Peyer's patch (tissue), 4 donors: ENCODE results near the gene ABHD2. TPM values are rescaled to one million over a fixed set of nuclear protein-coding genes. Genes with fewer than 3 reads are reported as not detected.

ENCODE experiments used
- DNase-seq, 3 donors: peaks; one replicate each; pipeline ENCODE4 v3.0.0-alpha.2; 2017 to 2019
- H3K27ac ChIP-seq, 4 donors: fragments of 200-600 bp; sonication (generic); one replicate each; pipeline ENCODE4 v1.5.1; 2016 to 2019
- H3K27me3 ChIP-seq, 2 donors: fragments of 200-600 bp; sonication (generic); one replicate each; pipeline ENCODE4 v1.5.1; 2019
- H3K36me3 ChIP-seq, 3 donors: fragments of 200-600 bp; sonication (generic); one replicate each; pipeline ENCODE4 v1.5.1; 2016 to 2019
- H3K4me1 ChIP-seq, 4 donors: fragments of 200-600 bp; sonication (generic); one replicate each; pipeline ENCODE4 v1.5.1; 2016 to 2019
- H3K4me3 ChIP-seq, 4 donors: fragments of 200-600 bp; sonication (generic); 1 replicate in 3 of 4; 2 replicates in 1 of 4; pipeline ENCODE4 v1.5.1; 2016 to 2019; ENCODE audit warnings: mild to moderate bottlenecking in 1 of 4
- H3K9me3 ChIP-seq, 4 donors: fragments of 200-600 bp; sonication (generic); one replicate each; pipeline ENCODE4 v1.5.1; 2016 to 2019; ENCODE audit warnings: mild to moderate bottlenecking in 1 of 4
- POLR2A ChIP-seq, 2 donors: fragments of 450-650 bp; IDR thresholded peaks; one replicate each; pipeline ENCODE4 v1.5.1; 2017; ENCODE audit warnings: antibody characterized with exemption in 2 of 2, mild to moderate bottlenecking in 2 of 2, moderate library complexity in 2 of 2
- total RNA-seq, 4 donors: library from RNA; depleted of rRNA; stranded (reverse); fragments of >200 nt; gene quantifications; one replicate each; pipeline ENCODE4 v1.1.0, GENCODE V29; 2016
- TF ChIP-seq, protein P1 (sequence below), 6 experiments: fragments of 450-650 bp in 4 of 6; fragments of 200-600 bp in 2 of 6; sonication (generic) in 1 of 6; IDR thresholded peaks; one replicate each; pipeline ENCODE4 v1.5.1; 2017 to 2019; ENCODE audit warnings: antibody characterized with exemption in 6 of 6, mild to moderate bottlenecking in 3 of 6, moderate library complexity in 1 of 6

Gene ABHD2
- total RNA-seq, 4 donors from 2014 or later = 75.9 to 190 (median 121) TPM

DNA sequence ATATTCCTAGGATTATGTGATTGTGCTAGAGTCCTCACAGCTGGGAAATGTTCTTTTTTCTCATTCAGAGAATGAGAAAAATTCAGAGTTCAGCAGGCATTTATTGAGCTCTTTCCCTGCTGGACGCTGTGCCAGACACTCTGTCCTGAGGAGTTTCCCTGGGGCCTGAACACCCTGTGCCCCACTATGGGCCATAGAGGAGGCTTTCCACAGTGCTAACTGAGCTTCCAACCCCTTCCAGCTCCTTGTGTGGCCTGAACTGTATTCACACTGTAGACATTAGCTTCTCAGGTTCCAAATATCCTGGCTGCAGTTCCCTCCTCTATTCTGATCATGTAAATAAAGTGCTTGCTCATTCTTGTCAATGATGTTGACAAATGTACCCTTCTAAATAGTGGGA lies 10.0 kb downstream of the ABHD2 start:
- TF ChIP-seq, protein P1, sequence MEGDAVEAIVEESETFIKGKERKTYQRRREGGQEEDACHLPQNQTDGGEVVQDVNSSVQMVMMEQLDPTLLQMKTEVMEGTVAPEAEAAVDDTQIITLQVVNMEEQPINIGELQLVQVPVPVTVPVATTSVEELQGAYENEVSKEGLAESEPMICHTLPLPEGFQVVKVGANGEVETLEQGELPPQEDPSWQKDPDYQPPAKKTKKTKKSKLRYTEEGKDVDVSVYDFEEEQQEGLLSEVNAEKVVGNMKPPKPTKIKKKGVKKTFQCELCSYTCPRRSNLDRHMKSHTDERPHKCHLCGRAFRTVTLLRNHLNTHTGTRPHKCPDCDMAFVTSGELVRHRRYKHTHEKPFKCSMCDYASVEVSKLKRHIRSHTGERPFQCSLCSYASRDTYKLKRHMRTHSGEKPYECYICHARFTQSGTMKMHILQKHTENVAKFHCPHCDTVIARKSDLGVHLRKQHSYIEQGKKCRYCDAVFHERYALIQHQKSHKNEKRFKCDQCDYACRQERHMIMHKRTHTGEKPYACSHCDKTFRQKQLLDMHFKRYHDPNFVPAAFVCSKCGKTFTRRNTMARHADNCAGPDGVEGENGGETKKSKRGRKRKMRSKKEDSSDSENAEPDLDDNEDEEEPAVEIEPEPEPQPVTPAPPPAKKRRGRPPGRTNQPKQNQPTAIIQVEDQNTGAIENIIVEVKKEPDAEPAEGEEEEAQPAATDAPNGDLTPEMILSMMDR (IDR thresholded peaks at IDR 0.05) = no peak
- TF ChIP-seq POLR2A (IDR thresholded peaks at IDR 0.05) = no peak
- peak overlapping the region in 1 of 4 donors; percentile 22 for H3K27ac ChIP-seq
- no peak overlapping the region for H3K4me3 ChIP-seq
- no peaks in the 10 kb centered on the region for H3K36me3 ChIP-seq
- H3K27me3 ChIP-seq = no peaks in the 10 kb centered on the region
- H3K9me3 ChIP-seq = no peaks in the 10 kb centered on the region
- no peak for DNase-seq
- H3K4me1 ChIP-seq = peaks cover 0 to 43% (median 0%) of the 10 kb centered on the region in 4 donors

DNA sequence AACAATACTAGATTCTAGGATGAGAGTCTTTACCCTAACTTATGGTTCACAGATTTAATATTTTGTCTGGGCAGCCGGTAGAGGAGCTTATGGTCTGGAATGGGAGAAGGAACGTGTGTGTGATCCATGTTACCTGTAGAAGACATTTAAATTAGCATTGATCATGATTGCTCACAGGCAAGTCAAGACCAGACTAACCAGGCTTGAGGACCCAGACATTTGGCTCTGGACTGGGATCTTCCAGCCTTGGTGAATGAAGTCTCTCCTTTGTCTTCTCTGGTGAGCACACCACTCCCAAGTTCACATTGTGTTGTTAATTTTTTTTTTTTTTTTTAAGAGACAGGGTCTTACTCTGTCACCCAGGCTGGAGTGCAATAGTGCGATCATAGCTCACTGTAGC lies 11.7 kb downstream of the ABHD2 start:
- no peak for TF ChIP-seq POLR2A (IDR thresholded peaks at IDR 0.05)
- TF ChIP-seq, protein P1 (IDR thresholded peaks at IDR 0.05) = no peak
- peaks cover 0 to 9% (median 0%) of the 10 kb centered on the region in 3 donors for H3K36me3 ChIP-seq
- no peaks in the 10 kb centered on the region for H3K27me3 ChIP-seq
- no peaks in the 10 kb centered on the region for H3K9me3 ChIP-seq
- H3K4me1 ChIP-seq = peaks cover 0 to 28% (median 0%) of the 10 kb centered on the region in 4 donors
- DNase-seq = no peak
- H3K27ac ChIP-seq = no peak overlapping the region
- H3K4me3 ChIP-seq = no peak overlapping the region

DNA sequence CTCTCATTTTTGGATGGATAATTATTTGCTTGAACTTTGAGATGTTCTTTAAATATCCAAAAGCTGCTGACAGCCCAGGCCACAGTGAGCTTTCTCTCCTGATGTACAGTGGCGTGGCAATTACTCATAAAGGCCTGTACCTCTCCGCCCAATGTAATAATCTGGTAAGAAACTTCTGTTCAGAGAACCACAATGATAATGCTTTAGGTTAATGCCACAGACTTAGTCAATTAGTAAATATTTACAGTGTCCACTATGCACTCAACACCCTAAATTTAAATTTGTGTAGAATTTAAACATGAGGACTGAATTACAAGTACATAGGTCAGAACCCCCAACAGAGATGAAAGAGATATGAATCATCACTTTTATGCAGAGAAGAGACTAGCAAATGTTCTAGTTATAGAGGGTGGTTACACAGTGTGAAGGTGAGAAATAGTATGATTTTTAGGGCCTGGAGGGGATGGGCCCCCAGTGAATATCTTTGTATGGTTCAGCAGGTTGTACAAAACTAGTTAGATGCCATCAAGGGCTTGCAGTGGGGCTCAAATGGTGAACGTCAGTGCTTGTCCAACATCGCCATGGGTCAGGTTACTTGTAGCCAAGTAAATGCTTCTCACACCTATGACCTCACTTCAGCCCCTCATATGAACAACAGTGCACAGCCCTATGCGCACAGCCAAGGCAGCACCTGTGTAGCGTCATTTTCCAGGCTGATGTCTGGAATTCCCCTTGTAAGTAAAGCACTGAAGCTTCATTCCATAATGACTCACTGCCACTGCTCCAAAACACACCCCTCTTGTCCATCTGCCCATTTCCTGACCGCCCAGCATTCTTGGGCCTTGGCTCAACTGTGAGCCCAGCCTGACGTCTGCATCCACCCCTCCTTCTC lies 13.3 kb downstream of the ABHD2 start:
- Histone ChIP-seq H3K27me3 (no peaks in the 10 kb centered on the region), H3K36me3 (peaks cover 0 to 9% (median 0%) of the 10 kb centered on the region in 3 donors), H3K4me1 (peaks cover 0 to 28% (median 0%) of the 10 kb centered on the region in 4 donors), H3K9me3 (no peaks in the 10 kb centered on the region), H3K4me3 (no peak overlapping the region), H3K27ac (peak overlapping the region in 2 of 4 donors; percentile 57 to 63)
- TF ChIP-seq POLR2A (IDR thresholded peaks at IDR 0.05) = no peak
- TF ChIP-seq, protein P1 (IDR thresholded peaks at IDR 0.05) = no peak
- DNase-seq = peak in 1 of 3 donors; percentile 72

DNA sequence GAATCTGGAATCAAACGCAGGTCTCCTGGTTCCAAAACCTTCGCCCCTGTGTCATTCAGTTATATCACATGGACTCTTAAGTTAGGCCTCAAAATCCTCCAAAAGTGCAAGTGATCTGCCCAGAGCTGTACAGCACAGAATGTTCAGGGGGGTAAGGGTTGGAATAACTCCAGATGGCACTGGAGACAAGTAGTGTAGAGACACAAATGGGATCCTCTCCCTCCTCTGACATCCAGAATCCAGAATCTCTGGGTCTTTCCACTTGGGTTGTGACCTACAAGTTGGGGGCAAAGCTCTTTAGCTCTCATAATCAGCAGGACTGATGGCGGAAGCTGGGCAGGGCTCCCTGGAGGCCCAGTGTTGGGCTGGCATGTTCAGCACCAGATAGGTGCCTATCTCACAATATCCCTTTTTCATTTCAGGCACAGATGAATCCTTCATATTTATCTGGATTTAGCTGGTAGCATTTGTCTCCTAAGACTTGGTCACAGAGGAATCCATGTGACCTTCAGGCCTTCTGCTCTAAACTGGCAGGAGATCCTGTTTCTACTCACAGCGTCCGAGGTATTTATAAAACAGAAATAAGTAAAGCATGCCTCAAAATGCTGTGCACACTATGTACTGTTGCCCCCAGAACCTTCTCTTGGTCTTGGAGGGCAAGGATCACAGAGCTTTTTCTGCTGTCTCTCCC lies 15.4 kb downstream of the ABHD2 start:
- no peaks in the 10 kb centered on the region for H3K27me3 ChIP-seq
- H3K27ac ChIP-seq = peak overlapping the region in 3 of 4 donors; percentile 2 to 57 (median 36)
- no peak for DNase-seq
- TF ChIP-seq, protein P1 (IDR thresholded peaks at IDR 0.05) = no peak
- no peak for TF ChIP-seq POLR2A (IDR thresholded peaks at IDR 0.05)
- H3K4me1 ChIP-seq = peaks cover 0 to 26% (median 0%) of the 10 kb centered on the region in 4 donors
- peaks cover 0 to 9% (median 0%) of the 10 kb centered on the region in 3 donors for H3K36me3 ChIP-seq
- no peaks in the 10 kb centered on the region for H3K9me3 ChIP-seq
- no peak overlapping the region for H3K4me3 ChIP-seq

DNA sequence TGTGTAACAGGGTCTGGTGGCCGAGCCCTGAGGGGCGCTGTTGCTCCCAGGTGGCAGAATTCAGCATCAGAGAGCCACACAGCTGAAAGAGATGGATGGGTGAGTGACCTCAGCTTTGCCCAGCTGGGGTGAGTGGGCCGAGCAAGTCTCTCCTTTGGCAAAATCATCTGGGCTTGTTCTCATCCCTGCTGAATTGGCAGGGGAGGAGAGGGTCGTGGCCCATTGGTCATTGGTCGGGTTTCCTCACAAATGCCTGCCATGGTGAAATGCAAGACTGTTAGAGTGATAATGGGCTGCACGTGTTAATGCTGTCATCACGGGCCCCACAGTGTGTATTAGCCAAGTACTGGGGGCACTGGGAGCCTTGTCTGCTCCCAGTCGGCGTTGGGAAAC lies 15.9 kb downstream of the ABHD2 start:
- TF ChIP-seq, protein P1 (IDR thresholded peaks at IDR 0.05) = no peak
- TF ChIP-seq POLR2A (IDR thresholded peaks at IDR 0.05) = no peak
- DNase-seq = no peak
- Histone ChIP-seq H3K36me3 (peaks cover 0 to 9% (median 0%) of the 10 kb centered on the region in 3 donors), H3K27ac (peak overlapping the region; percentile 25 to 57 (median 30)), H3K27me3 (no peaks in the 10 kb centered on the region), H3K9me3 (no peaks in the 10 kb centered on the region), H3K4me1 (peaks cover 0 to 26% (median 0%) of the 10 kb centered on the region in 4 donors), H3K4me3 (no peak overlapping the region)
